Measurements from ENCODE around the gene REXO1. TPM values are rescaled to one million over a fixed set of nuclear protein-coding genes. Genes with fewer than 3 reads are reported as not detected.

REXO1 gene
- total RNA-seq, 1 experiment from 2014 or later, result 56.8 TPM

GRCh38 chr19:1863638-1864479 lies 15.6 kb upstream of the REXO1 start:
- Histone ChIP-seq H3K9ac (ENCODE audit: extremely low read depth, insufficient read length, low read length) (peak overlapping the region; percentile 50), H4K20me1 (ENCODE audit: control insufficient read depth, insufficient read depth, insufficient read length) (peaks cover 3% of the 10 kb centered on the region), H3K79me1 (ENCODE audit: insufficient read depth, low read depth, low read length, poor library complexity, severe bottlenecking) (peaks cover 3% of the 10 kb centered on the region), H2BK12ac (ENCODE audit: insufficient read length, low read depth, low read length) (no peak overlapping the region), H4K8ac (replicated peaks; ENCODE audit: insufficient read length, low read depth, low read length) (no peak overlapping the region), H2AFZ (ENCODE audit: low read length) (no peak overlapping the region), H2BK15ac (ENCODE audit: low read depth, low read length) (no peak overlapping the region), H4K91ac (ENCODE audit: insufficient read length, low read depth, low read length) (no peak overlapping the region), H3T11ph (ENCODE audit: low read length) (no peak overlapping the region), H3K14ac (ENCODE audit: insufficient read depth, low read length) (peak overlapping the region; percentile 27; the same call in 1 of the 2 replicates), H4K5ac (ENCODE audit: insufficient read length, low read depth, low read length) (no peak overlapping the region), H3K27ac (ENCODE audit: insufficient read length, low read depth, low read length) (no peak overlapping the region), H3K9me3 (ENCODE audit: control insufficient read depth, low read depth, low read length) (no peaks in the 10 kb centered on the region), H3K18ac (ENCODE audit: insufficient read length, low read depth, low read length) (peak overlapping the region; percentile 79), H2AK5ac (ENCODE audit: insufficient read length, low read length) (no peak overlapping the region), H2BK120ac (ENCODE audit: low read depth, low read length, poor library complexity, severe bottlenecking) (peak overlapping the region; percentile 51), H2BK5ac (ENCODE audit: insufficient read length, low read length) (no peak overlapping the region), H3K79me2 (ENCODE audit: insufficient read depth, low read length) (peaks cover 24% of the 10 kb centered on the region; the same call in 1 of the 2 replicates), H3K4me1 (ENCODE audit: insufficient read depth, low read length) (no peaks in the 10 kb centered on the region; the same call in 1 of the 2 replicates), H3K23me2 (ENCODE audit: insufficient read length, low read depth, low read length, poor library complexity, severe bottlenecking) (peaks cover 14% of the 10 kb centered on the region), H3K4me2 (ENCODE audit: insufficient read depth, insufficient read length, low read length) (peak overlapping the region; percentile 31), H3K27me3 (ENCODE audit: insufficient read depth, low read length) (no peaks in the 10 kb centered on the region; the same call in 1 of the 2 replicates), H3K56ac (ENCODE audit: insufficient read length, low read depth, low read length) (no peak overlapping the region), H2BK20ac (ENCODE audit: low read depth, low read length, poor library complexity, severe bottlenecking) (no peak overlapping the region), H3K23ac (ENCODE audit: insufficient read length, low read depth, low read length) (no peak overlapping the region), H3K4ac (ENCODE audit: low read depth, low read length) (no peak overlapping the region; the same call in 1 of the 2 replicates)
- peak; percentile 93 for DNase-seq
- Mint-ChIP-seq H3K4me3 (peak overlapping the region; percentile 70 to 83), H3K27me3 (ENCODE audit: low read depth) (peaks cover 6% of the 10 kb centered on the region), H3K36me3 (ENCODE audit: insufficient read depth in 1 of 3, low read depth in 3 of 3) (no peaks in the 10 kb centered on the region), H3K4me1 (peaks cover 19 to 33% of the 10 kb centered on the region in 2 experiments), H3K27ac (peak overlapping the region in 1 of 3 experiments; percentile 85; a peak in 2 of 7 replicates), H3K9me3 (no peaks in the 10 kb centered on the region; a peak in 1 of 5 replicates)
- TF ChIP-seq, protein P1, sequence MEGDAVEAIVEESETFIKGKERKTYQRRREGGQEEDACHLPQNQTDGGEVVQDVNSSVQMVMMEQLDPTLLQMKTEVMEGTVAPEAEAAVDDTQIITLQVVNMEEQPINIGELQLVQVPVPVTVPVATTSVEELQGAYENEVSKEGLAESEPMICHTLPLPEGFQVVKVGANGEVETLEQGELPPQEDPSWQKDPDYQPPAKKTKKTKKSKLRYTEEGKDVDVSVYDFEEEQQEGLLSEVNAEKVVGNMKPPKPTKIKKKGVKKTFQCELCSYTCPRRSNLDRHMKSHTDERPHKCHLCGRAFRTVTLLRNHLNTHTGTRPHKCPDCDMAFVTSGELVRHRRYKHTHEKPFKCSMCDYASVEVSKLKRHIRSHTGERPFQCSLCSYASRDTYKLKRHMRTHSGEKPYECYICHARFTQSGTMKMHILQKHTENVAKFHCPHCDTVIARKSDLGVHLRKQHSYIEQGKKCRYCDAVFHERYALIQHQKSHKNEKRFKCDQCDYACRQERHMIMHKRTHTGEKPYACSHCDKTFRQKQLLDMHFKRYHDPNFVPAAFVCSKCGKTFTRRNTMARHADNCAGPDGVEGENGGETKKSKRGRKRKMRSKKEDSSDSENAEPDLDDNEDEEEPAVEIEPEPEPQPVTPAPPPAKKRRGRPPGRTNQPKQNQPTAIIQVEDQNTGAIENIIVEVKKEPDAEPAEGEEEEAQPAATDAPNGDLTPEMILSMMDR (conservative IDR thresholded peaks at IDR 0.05), result no peak
- WGBS (ENCODE audit: extremely low coverage, insufficient read length, low lambda C conversion rate), result no CpG with 5 or more reads among the region's 115 CpGs
